Activated CD4-positive, alpha-beta T cell treated with anti-CD3 and anti-CD28 coated beads, Interleukin-2, amount 50 U/mL, for 24 hours (primary cell): ENCODE data around the gene PTBP3.
"Not testable (repeated sequence)": the region's sequence is repeated elsewhere in the genome, so short reads cannot be mapped to it uniquely, and the experiment has no call there.

Source experiments
- DNase-seq, 2 donors: peaks; one replicate each; pipeline ENCODE4 v3.0.0-alpha.2; 2020; ENCODE audit warnings: low read depth in 1 of 2, low spot score in 1 of 2

The PTBP3 gene

GRCh38 chr9:112323378-112323854 lies 10.0 kb downstream of the PTBP3 start:
- no peak for DNase-seq

- no peak for DNase-seq
These were observed 10.6 kb downstream of the PTBP3 start for GRCh38 chr9:112322701-112323377.

- no peak for DNase-seq
These were observed 17.0 kb downstream of the PTBP3 start for GRCh38 chr9:112316258-112316943.

- no peak for DNase-seq
These were observed 17.8 kb downstream of the PTBP3 start for GRCh38 chr9:112315331-112316257.

GRCh38 chr9:112312139-112312538 lies 21.3 kb downstream of the PTBP3 start:
- DNase-seq: no peak

GRCh38 chr9:112311497-112311896 lies 21.9 kb downstream of the PTBP3 start:
- no peak for DNase-seq

- DNase-seq: no peak
These were observed 22.6 kb downstream of the PTBP3 start for GRCh38 chr9:112310826-112311225.

- DNase-seq: no peak
These were observed 24.8 kb downstream of the PTBP3 start for GRCh38 chr9:112308588-112308987.

GRCh38 chr9:112301420-112301819 lies 32.0 kb downstream of the PTBP3 start:
- DNase-seq: no peak

- no peak for DNase-seq
These were observed 33.9 kb downstream of the PTBP3 start for GRCh38 chr9:112299514-112299913.

- DNase-seq: no peak
These were observed 36.5 kb downstream of the PTBP3 start for GRCh38 chr9:112296929-112297328.

GRCh38 chr9:112295174-112295573 lies 38.2 kb downstream of the PTBP3 start:
- DNase-seq: no peak

GRCh38 chr9:112288029-112288428 lies 45.4 kb downstream of the PTBP3 start:
- no peak for DNase-seq

GRCh38 chr9:112286926-112287325 lies 46.5 kb downstream of the PTBP3 start:
- no peak for DNase-seq

- DNase-seq: no peak
These were observed 48.4 kb downstream of the PTBP3 start for GRCh38 chr9:112285056-112285455.

- DNase-seq: no peak
These were observed 49.7 kb downstream of the PTBP3 start for GRCh38 chr9:112283582-112284253.

GRCh38 chr9:112282841-112283240 lies 50.6 kb downstream of the PTBP3 start:
- not testable (repeated sequence) for DNase-seq

GRCh38 chr9:112280904-112281303 lies 52.5 kb downstream of the PTBP3 start:
- no peak for DNase-seq

GRCh38 chr9:112279501-112279900 lies 53.9 kb downstream of the PTBP3 start:
- no peak for DNase-seq

- no peak for DNase-seq
These were observed 55.3 kb downstream of the PTBP3 start for GRCh38 chr9:112278152-112278551.

GRCh38 chr9:112274600-112274999 lies 58.8 kb downstream of the PTBP3 start:
- no peak for DNase-seq
